AG08396 (cell line): Measurements from ENCODE around the gene TTYH2.
"Not testable (repeated sequence)": the region's sequence is repeated elsewhere in the genome, so short reads cannot be mapped to it uniquely, and the experiment has no call there.

Experiments
- DNase-seq: peaks from one replicate; pipeline ENCODE4 v3.0.0; 2012; ENCODE audit warnings: low spot score, mixed read lengths

The TTYH2 gene

GRCh38 chr17:74212913-74213791, at the start of gene TTYH2:
Gene TTYH2, plus strand, starts transcription at chr17:74213571. Its CDS starts 17 bp downstream, at chr17:74213588.
- DNase-seq, result peak; percentile 94

DNA sequence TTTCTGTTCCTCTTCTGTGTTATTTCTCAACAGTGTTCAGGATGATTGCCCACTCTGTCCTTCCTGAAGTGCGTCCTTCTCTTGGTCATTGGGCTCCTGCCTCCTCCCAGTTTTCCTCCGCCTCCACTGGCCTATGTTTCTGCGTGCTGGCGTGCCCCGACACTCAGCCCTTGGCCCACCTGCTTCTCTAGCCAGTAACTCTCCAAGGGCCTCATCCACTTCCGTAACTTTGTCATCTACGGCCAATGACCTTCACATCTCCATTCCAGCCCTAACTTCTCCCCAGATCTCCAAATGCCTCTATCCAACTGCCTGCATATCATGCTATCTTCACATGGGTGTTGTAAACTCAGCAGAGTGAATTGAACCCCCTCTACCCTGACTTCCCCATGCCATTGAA, 49.5 kb upstream of the TTYH2 start:
- DNase-seq, result no peak

GRCh38 chr17:74164446-74165045, 48.8 kb upstream of the TTYH2 start:
- no peak for DNase-seq

DNA sequence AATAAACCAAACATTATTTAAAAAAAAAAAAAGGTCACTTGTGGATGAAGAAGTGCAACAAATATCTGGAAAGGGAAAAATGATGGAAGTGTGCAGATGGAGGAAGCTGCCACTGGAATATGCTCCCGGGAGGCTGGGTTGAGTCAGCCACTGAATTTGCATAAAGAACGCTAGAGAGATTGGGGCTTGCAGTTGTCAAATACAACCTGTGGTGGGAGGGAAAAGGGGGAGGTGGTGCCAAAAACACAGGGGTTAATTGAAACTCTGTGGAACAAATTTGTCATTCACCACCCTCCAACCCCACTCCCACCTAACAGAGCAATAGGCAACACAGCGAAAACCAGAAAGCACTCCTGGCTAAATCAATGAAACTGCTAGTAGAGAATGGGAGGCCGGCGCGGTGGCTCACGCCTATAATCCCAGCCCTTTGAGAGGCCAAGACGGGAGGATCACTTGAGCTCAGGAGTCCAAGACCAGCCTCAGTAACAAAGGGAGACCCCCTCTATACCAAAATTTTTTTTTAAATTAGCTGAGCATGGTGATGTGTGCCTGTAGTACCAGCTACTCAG, 47.5 kb upstream of the TTYH2 start:
- no peak for DNase-seq

DNA sequence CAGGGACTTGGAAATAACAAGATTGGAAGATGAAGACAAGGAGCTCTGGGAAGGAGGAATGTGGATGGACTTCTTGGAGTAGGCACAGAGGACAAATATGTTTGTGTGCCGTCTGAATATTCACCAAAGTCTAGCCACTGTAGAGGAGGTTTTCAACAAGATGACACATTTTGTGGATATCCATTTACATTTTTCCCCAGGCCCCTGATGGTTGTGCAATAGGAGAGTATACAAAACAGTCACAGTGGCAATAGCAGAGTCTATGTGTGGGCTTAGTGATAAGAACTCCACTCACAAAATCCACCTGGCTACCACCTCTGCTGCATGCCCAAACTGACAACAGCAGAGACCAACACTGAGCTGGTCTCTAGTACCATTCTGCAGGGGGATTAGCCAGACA, 42.4 kb upstream of the TTYH2 start:
- no peak for DNase-seq

DNA sequence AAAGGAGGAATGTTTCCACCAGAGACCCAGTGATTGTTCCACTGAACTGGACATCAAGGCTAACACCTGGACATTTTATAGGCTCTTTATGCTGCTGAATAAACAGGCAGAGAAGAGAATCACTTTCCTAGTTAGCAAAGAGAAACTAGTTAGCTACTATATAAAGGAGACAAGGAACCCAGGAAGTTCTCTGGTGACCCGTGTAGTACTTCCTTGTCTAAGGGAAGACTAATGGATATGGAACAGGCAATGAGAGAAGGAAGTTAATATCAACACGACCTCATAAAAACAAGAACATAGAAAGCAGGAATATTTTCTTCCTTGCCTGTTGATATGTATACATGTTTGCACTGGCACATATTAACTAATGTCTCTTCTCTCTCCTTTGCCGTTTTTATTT, 40.7 kb upstream of the TTYH2 start:
- no peak for DNase-seq

- peak; percentile 75 for DNase-seq
These were observed 36.8 kb upstream of the TTYH2 start for GRCh38 chr17:74176546-74177001.

DNA sequence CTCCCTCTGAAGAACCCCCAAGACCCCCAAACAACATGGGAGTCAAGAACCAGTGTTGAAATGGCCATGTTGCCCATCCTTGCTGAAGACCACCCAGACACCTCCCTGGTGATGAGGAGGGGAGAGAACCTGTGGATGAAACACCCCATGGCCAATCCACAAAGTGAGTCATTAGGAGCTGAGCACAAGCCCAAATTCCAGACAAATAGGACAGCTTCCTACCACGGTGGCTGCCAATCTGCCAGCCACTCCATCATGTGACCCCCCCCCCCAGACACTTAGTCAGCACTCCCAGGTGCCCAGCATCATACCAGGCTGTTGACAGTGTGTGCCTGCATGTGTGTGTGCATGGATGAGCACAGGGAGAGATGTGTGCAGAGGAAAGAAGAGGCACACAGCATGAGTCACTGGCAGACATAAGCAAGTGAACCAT, 36.3 kb upstream of the TTYH2 start:
- peak; percentile 33 for DNase-seq

DNA sequence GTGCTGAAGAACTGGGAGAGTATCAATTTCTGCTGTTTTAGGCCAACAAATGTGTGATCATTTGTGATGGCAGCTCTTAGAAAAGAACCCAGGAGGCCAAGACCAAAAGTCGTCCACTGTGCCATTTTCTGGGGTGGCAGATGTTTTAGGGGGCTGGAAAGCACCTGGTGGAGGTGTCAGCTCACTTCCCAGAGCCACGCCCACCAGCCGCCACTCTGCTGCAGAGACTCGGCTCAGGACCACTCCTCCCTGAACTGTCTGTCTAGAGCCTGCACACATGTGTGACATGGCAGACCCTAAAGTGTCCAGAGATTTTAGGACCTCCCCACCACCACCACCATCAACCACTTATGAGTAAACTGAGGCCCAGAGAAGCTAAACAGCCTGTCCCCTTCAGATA, 33.8 kb upstream of the TTYH2 start:
- no peak for DNase-seq

DNA sequence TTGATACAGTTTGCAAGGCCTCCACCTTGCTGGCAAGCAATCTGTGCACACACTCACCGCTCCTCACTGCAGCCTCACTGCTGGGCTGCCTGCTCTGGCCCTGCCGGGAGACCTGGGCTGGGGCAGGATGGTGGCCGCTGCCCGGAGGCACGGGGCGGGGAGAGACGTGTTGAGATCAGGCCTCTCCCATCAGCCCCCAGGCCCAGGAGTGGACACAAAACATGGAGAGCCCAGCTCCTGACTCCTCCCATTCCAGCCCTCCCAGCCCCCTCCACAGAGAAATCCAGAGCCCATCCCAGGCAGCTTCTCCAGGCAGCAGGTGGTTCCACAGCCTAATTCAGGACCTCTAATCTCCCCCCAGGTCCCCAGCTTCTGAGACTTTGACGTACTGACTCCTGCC, 33.0 kb upstream of the TTYH2 start:
- no peak for DNase-seq

DNA sequence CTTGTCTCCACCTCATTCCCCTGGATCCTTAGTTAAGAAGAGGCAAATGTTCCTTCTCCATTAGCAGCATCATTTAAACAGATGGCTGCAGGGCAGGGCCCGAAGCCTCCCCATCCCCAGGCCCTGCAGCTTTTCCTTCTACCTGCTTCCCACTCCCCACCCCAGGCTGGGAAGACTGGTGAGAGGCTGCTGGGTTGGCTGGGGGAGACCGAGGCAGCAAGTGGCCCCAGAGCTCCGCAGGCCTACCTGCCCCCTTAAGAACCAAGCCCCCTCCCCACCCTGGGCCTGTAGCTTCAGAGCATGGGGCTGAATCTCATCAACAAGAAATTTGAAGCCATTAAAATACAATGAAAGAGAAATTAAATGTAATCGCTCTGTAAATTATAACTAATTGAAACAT, 32.0 kb upstream of the TTYH2 start:
- no peak for DNase-seq

- DNase-seq, result no peak
These were observed 31.2 kb upstream of the TTYH2 start for GRCh38 chr17:74182041-74182723.

DNA sequence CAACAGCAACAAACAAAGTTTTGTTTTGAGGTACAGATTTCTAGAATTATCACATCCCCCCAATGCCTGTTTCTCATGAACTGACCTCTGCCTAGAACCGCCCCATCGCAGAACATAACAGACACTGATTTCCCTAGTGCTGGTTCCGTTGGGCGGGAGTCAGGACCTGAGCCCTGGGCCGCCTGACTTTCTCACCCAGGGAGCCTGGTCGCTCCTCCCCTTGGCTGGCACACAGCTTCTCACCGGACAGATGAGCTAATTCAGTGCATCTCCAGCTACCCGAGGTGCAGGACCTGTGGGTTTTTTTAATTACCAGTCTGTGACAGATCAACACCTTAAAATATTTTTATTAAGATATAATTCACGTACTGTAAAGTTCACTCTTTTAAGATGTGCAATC, 30.0 kb upstream of the TTYH2 start:
- no peak for DNase-seq

DNA sequence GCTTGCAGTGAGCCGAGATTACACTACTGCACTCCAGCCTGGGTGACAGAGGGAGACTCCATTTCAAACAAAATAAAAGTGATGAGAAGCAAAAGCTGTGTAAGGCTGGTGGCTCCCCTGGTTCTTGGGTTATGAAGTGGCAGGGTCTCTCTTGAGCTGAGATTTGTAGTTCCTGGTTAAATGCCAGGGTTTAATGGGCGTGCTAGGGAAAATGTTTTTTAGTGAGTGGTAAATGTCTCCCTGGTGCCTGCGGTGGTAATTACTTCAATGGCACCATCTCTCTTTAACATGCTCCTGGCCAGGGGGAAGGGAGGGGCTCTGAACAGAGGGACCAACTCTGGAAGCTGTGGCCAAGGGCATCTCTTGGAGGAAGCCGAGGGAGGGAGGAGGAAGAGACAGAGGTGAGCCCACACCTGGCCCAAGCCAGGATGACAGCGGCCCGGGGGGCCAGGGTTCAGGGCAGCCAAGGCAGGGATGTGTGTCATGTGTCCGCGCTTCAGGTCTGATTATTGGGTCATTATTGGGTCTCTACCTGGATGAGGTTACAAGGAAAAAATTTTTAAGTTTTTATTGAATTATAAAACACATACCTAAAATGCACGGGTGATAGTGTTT, 27.7 kb upstream of the TTYH2 start:
- DNase-seq, result no peak

DNA sequence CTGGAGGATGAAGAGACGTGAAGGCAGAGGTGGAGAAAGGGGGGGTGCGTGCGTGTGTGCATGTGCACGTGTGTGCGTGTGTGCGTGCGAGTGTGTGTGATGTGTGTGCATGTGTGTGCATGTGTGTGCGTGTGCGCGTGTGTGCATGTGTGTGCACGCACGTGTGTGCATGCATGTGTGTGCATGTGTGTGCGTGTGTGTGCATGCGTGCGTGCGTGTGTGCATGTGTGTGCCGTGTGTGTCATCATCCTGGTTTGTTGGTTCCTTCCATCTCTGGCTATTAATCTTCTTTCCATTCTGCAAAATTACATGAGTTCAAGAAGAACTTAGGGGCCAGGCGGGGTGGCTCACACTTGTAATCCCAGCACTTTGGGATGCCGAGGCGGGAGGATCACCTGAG, 26.9 kb upstream of the TTYH2 start:
- DNase-seq, result no peak

DNA sequence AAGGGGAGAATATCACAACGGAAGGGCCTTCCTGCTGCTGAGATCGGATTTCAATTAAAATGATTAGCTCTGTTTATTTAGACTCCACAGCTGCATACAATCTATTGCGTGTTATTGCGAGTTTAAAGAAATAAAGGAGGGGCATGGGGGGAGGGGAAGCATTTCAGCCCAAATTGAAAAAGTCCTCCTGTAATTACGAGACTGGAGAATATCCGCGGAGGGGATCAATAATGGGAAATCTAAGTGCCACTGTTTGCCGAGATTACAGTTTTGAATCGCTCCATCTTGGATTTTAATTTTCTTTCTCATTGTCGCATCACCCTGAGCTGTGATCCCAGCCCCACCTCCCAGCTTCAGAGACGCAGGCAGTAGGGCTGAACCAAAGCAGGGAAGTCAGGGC, 25.6 kb upstream of the TTYH2 start:
- DNase-seq, result no peak

DNA sequence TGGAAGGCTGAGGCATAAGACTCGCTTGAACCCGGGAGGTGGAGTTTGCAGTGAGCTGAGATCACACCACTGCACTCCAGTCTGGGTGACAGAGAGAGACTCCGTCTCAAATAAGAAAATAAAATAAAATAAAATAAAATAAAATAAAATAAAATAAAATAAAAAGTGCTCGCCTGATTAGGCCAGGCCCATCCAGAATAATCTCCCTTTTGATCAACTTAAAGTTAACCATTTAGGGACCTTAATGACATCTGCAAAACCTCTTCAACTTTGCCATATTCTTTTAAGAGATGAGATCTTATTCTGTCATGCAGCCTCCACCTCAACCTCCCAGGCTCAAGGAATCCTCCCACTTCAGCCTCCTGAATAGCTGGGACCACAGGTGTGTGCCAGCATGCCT, 24.7 kb upstream of the TTYH2 start:
- not testable (repeated sequence) for DNase-seq

DNA sequence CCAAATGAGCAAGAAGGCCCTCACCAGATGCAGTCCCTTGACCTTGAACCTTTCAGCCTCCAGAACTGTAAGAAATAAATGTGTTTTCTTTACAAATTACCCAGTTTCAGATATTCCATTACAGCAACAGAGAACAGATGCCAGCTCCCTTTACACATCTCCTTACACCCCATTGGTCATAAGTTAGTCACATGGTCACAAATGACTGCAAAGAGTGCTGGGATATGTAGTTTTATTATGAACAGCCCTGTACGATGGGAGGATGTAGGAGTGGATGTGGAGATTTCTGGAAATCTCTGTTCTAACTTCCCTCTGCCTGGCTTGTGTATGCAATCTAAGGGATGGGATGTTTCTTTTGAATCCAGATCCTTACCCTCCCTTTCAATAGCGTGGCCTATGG, 23.2 kb upstream of the TTYH2 start:
- DNase-seq, result peak; percentile 60

DNA sequence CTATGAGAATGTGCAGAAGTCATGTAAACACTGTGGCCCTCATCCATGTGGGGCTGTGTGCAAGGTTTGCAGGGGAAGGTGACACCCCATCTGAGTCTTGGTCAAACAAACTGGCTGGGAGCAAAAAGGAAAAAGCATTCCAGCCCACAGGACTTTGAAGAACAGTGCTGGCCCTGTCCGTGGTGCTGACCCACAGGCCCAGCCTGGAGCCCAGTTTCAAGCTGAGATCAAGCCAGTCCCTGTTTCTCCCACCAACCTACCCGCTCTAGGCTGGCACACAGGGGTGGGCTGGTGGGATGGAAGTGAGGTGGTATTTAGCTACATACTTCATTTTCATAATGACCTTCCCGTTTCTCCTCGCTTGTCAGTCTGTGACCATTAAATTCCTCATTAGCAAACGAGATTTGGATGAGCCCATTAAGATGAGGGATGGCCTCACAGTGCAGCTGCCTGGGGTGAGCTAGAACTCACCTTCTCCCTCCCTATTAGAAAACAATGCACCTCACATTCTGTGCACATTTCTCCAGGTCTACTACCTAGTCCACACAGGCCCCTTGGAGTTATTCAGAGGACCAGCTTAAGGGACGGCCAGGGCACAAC, 22.5 kb upstream of the TTYH2 start:
- DNase-seq, result peak; percentile 50

- no peak for DNase-seq
These were observed 20.2 kb upstream of the TTYH2 start for GRCh38 chr17:74192950-74193781.

DNA sequence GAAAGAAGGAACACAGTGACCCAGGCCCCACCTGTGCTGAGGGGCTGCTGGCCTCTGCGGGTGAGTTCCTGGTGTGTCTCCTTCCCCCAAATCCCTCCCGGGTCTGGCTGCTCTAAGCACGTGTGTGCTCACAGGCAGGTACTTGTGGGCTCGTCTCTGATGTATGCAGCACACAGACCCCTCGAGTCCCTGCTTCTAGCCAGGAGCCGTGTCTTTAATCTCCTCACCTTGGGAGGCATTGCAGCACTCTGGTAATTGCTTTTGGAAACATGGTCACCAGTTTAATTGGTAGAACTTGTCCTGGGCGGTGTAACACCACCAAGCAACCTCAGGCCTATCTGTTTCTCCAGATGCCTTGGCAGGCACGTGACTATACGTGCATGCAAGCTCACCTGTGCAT, 18.7 kb upstream of the TTYH2 start:
- no peak for DNase-seq
